HepG2 (cell line): ENCODE measurements around the gene SLC25A15. TPM values are rescaled to one million over a fixed set of nuclear protein-coding genes. Genes with fewer than 3 reads are reported as not detected.
A peak's percentile ranks its signal among the peaks of the same experiment; 100 is the strongest.

ENCODE experiments used
- EZH2 ChIP-seq: conservative IDR thresholded peaks from 2 replicates; pipeline ENCODE4 v1.6.1; 2012; ENCODE audit warnings: mild to moderate bottlenecking, low read depth, low read length, moderate library complexity
- GATAD1 ChIP-seq: IDR thresholded peaks from 2 replicates; pipeline ENCODE4 v1.6.1; 2016; ENCODE audit warnings: missing genetic modification reagents, missing compliant biosample characterization
- KAT2B ChIP-seq: fragments of 150-350 bp; IDR thresholded peaks from 2 replicates; pipeline ENCODE4 v1.6.1; 2014; ENCODE audit warnings: low read depth, low read length, borderline replicate concordance
- NRL ChIP-seq: sonication (generic); formaldehyde crosslinking; IDR thresholded peaks from 2 replicates; pipeline ENCODE4 v1.5.0; 2020; ENCODE audit warnings: missing genetic modification reagents, mild to moderate bottlenecking, moderate library complexity, borderline replicate concordance
- PHF8 ChIP-seq: sonication (generic); formaldehyde crosslinking; IDR thresholded peaks from 2 replicates; pipeline ENCODE4 v1.5.0; 2020; ENCODE audit warnings: missing genetic modification reagents
- PITX1 ChIP-seq: sonication (generic); formaldehyde crosslinking; IDR thresholded peaks from 2 replicates; pipeline ENCODE4 v1.5.1; 2020; ENCODE audit warnings: mild to moderate bottlenecking, missing genetic modification reagents
- SRSF4 ChIP-seq: fragments of 200-400 bp; formaldehyde crosslinking; IDR thresholded peaks from one replicate; pipeline ENCODE4 v1.6.1; 2018; ENCODE audit warnings: mild to moderate bottlenecking, low read depth, low read length, moderate library complexity; ENCODE audit not compliant: poor library complexity, severe bottlenecking
- TCF7L2 ChIP-seq: IDR thresholded peaks from 2 replicates; pipeline ENCODE4 v1.6.1; 2011; ENCODE audit warnings: mild to moderate bottlenecking, low read depth, low read length, moderate library complexity
- ZNF205 ChIP-seq: IDR thresholded peaks from 2 replicates; pipeline ENCODE4 v1.6.1; 2018; ENCODE audit warnings: missing biosample characterization, missing genetic modification reagents
- ZNF260 ChIP-seq: sonication (generic); formaldehyde crosslinking; IDR thresholded peaks from 2 replicates; pipeline ENCODE4 v1.4.0; 2020; ENCODE audit warnings: missing genetic modification reagents, low read depth, mild to moderate bottlenecking, borderline replicate concordance
- ZNF292 ChIP-seq: sonication (generic); formaldehyde crosslinking; IDR thresholded peaks from 2 replicates; pipeline ENCODE4 v1.8.1; 2022; ENCODE audit warnings: mild to moderate bottlenecking, low read depth, missing genetic modification reagents, borderline replicate concordance
- ZNF317 ChIP-seq: sonication (generic); formaldehyde crosslinking; IDR thresholded peaks from 2 replicates; pipeline ENCODE4 v1.5.0; 2020; ENCODE audit warnings: mild to moderate bottlenecking, missing genetic modification reagents
- ZNF563 ChIP-seq: sonication (generic); formaldehyde crosslinking; IDR thresholded peaks from 2 replicates; pipeline ENCODE4 v1.8.0; 2022; ENCODE audit warnings: mild to moderate bottlenecking, moderate library complexity, missing genetic modification reagents
- polyA plus RNA-seq, 8 experiments: library from polyadenylated mRNA; depleted of rRNA in 3 of 8; stranded (reverse) in 7 of 8; unstranded in 1 of 8; fragments of >200 nt; fragmentation: Illumina TruSeq in 4 of 8; extraction: Trizol in 4 of 8; gene quantifications; 2 replicates each; pipeline versions ENCODE4 v1.2.1 to v1.2.3, GENCODE V29; 2011 to 2016; ENCODE audit warnings: low read depth in 4 of 8, missing spikeins in 1 of 8, mixed read lengths in 1 of 8; ENCODE audit not compliant: insufficient read depth in 1 of 8
- total RNA-seq, 5 experiments: library from RNA; depleted of rRNA; stranded (reverse); fragments of >200 nt; fragmentation: Illumina TruSeq; extraction: Trizol; gene quantifications; 2 replicates each; pipeline ENCODE4 v1.2.3, GENCODE V29; 2016; ENCODE audit warnings: low read depth in 1 of 5
- TF ChIP-seq, protein P1 (sequence below): sonication (generic); formaldehyde crosslinking; IDR thresholded peaks from 2 replicates; pipeline ENCODE4 v1.5.1; 2020; ENCODE audit warnings: mild to moderate bottlenecking, missing genetic modification reagents
- TF ChIP-seq, protein P2 (sequence below): sonication (generic); formaldehyde crosslinking; IDR thresholded peaks from 2 replicates; pipeline ENCODE4 v1.4.0; 2020; ENCODE audit warnings: mild to moderate bottlenecking, missing genetic modification reagents
- TF ChIP-seq, protein P3 (sequence below), 2 experiments: fragments of 450-650 bp in 1 of 2; sonication (generic) in 1 of 2; formaldehyde crosslinking in 1 of 2; IDR thresholded peaks; 2 replicates each; pipeline versions ENCODE4 v1.6.1 to v1.8.0; 2016 to 2022; ENCODE audit warnings: antibody characterized with exemption in 1 of 2, mild to moderate bottlenecking in 1 of 2, missing genetic modification reagents in 1 of 2

Gene SLC25A15
- total and polyA plus RNA-seq, 2 of the 13 experiments (the other 11 are each of a cell fraction or from before 2014, with no cell fraction given) = 17.3 to 39.1 TPM

DNA sequence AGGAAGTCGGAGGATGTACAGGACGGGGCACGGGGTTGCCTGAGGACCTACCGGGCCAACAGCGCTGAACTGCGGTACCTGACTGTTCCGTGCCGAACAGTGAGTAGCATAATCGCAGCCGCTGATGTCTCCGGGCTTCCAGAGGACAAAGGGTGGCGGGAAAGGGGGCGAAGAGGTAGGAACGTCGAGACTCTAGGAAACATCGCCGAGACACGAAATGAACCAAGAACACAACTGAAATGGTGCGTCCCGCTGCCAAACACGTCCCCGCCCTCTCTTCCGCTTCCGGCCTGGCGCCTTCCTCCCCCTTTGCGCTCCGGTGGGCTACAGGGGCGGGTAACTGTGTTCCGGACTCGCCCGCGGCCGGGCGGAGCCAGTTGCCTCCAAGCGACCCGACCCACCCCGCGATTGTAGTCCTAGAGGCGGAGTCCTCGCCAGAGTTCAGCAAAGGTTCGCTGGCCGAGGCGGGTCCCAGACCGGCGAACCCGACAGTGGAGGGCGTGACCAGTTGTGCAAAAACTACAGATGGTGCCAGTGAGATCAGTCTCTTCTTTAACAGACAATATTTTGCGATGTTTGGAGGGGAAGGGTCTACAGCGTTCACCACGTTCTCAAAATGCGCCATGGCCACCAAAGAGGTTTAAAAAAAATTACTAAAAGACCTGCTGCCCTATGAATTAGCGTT lies 18.3 kb upstream of the SLC25A15 start, which contains the start of gene MRPS31 (continued):
- TF ChIP-seq, protein P1, sequence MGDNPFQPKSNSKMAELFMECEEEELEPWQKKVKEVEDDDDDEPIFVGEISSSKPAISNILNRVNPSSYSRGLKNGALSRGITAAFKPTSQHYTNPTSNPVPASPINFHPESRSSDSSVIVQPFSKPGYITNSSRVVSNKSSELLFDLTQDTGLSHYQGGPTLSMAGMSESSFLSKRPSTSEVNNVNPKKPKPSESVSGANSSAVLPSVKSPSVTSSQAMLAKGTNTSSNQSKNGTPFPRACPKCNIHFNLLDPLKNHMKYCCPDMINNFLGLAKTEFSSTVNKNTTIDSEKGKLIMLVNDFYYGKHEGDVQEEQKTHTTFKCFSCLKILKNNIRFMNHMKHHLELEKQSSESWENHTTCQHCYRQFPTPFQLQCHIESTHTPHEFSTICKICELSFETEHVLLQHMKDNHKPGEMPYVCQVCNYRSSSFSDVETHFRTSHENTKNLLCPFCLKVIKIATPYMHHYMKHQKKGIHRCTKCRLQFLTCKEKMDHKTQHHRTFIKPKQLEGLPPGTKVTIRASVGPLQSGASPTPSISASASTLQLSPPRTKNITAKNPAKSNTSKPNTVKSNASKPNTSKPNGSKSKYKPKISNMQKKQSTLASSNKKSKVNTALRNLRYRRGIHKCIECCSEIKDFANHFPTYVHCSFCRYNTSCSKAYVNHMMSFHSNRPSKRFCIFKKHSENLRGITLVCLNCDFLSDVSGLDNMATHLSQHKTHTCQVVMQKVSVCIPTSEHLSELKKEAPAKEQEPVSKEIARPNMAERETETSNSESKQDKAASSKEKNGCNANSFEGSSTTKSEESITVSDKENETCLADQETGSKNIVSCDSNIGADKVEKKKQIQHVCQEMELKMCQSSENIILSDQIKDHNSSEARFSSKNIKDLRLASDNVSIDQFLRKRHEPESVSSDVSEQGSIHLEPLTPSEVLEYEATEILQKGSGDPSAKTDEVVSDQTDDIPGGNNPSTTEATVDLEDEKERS (CRISPR knock-in tag) = peak; percentile 86
- peak; percentile 92 for TF ChIP-seq PHF8
- peak; percentile 93 for TF ChIP-seq ZNF205 (CRISPR knock-in tag)
- no peak for TF ChIP-seq TCF7L2
- TF ChIP-seq ZNF292 = peak; percentile 87; the same call in 1 of the 2 replicates
- TF ChIP-seq GATAD1 (CRISPR knock-in tag) = peak; percentile 100
- TF ChIP-seq NRL = no peak; the same call in none of the 2 replicates
- no peak for TF ChIP-seq EZH2
- TF ChIP-seq, protein P2, sequence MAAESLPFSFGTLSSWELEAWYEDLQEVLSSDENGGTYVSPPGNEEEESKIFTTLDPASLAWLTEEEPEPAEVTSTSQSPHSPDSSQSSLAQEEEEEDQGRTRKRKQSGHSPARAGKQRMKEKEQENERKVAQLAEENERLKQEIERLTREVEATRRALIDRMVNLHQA (CRISPR knock-in tag) = no peak
- no peak for TF ChIP-seq SRSF4
- no peak for TF ChIP-seq KAT2B
- TF ChIP-seq, protein P3, sequence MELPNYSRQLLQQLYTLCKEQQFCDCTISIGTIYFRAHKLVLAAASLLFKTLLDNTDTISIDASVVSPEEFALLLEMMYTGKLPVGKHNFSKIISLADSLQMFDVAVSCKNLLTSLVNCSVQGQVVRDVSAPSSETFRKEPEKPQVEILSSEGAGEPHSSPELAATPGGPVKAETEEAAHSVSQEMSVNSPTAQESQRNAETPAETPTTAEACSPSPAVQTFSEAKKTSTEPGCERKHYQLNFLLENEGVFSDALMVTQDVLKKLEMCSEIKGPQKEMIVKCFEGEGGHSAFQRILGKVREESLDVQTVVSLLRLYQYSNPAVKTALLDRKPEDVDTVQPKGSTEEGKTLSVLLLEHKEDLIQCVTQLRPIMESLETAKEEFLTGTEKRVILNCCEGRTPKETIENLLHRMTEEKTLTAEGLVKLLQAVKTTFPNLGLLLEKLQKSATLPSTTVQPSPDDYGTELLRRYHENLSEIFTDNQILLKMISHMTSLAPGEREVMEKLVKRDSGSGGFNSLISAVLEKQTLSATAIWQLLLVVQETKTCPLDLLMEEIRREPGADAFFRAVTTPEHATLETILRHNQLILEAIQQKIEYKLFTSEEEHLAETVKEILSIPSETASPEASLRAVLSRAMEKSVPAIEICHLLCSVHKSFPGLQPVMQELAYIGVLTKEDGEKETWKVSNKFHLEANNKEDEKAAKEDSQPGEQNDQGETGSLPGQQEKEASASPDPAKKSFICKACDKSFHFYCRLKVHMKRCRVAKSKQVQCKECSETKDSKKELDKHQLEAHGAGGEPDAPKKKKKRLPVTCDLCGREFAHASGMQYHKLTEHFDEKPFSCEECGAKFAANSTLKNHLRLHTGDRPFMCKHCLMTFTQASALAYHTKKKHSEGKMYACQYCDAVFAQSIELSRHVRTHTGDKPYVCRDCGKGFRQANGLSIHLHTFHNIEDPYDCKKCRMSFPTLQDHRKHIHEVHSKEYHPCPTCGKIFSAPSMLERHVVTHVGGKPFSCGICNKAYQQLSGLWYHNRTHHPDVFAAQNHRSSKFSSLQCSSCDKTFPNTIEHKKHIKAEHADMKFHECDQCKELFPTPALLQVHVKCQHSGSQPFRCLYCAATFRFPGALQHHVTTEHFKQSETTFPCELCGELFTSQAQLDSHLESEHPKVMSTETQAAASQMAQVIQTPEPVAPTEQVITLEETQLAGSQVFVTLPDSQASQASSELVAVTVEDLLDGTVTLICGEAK (IDR thresholded peaks at IDR 0.05) = peak; percentile 99
- TF ChIP-seq, protein P3 (CRISPR knock-in tag; IDR thresholded peaks at IDR 0.05) = peak; percentile 94
- peak; percentile 37; the same call in 1 of the 2 replicates for TF ChIP-seq ZNF317 (CRISPR knock-in tag)
- TF ChIP-seq PITX1 (CRISPR knock-in tag) = peak; percentile 84; the same call in 1 of the 2 replicates
- no peak for TF ChIP-seq ZNF260 (CRISPR knock-in tag)
- 0 out of 2 replicates have a peak, but pooled peaks have one; percentile 44 for TF ChIP-seq ZNF563 (CRISPR knock-in tag)
